Neural progenitor cell (in vitro differentiated cells): ENCODE results near the gene G0S2. TPM values are rescaled to one million over a fixed set of nuclear protein-coding genes. Genes with fewer than 3 reads are reported as not detected.

ENCODE experiments used
- DNase-seq: peaks from one replicate; pipeline ENCODE4 v3.0.0-alpha.2; 2016; ENCODE audit warnings: low spot score
- H2AFZ ChIP-seq: fragments of 200-600 bp; sonication (generic); replicated peaks from 2 replicates; pipeline ENCODE4 v1.6.1; 2016; ENCODE audit warnings: antibody characterized with exemption
- H3F3A ChIP-seq: fragments of 200-600 bp; sonication (generic); 2 replicates; pipeline ENCODE4 v1.6.1; 2016; ENCODE audit warnings: antibody characterized with exemption, low read depth
- H3K27ac ChIP-seq: fragments of 200-600 bp; sonication (generic); 2 replicates; pipeline ENCODE4 v1.5.1; 2016; ENCODE audit warnings: mild to moderate bottlenecking
- H3K27me3 ChIP-seq: fragments of 200-600 bp; sonication (generic); 2 replicates; pipeline ENCODE4 v1.6.1; 2016; ENCODE audit warnings: mild to moderate bottlenecking, moderate library complexity
- H3K36me3 ChIP-seq: fragments of 200-600 bp; sonication (generic); 2 replicates; pipeline ENCODE4 v1.5.1; 2016
- H3K4me1 ChIP-seq: fragments of 200-600 bp; sonication (generic); 2 replicates; pipeline ENCODE4 v1.6.1; 2016; ENCODE audit warnings: mixed run types
- H3K4me2 ChIP-seq: fragments of 200-600 bp; sonication (generic); 2 replicates; pipeline ENCODE4 v1.6.1; 2016
- H3K4me3 ChIP-seq: fragments of 200-600 bp; sonication (generic); 2 replicates; pipeline ENCODE4 v1.5.1; 2016
- H3K79me2 ChIP-seq: fragments of 200-600 bp; sonication (generic); 2 replicates; pipeline ENCODE4 v1.6.1; 2016; ENCODE audit warnings: low read depth
- H3K9ac ChIP-seq: fragments of 200-600 bp; sonication (generic); 2 replicates; pipeline ENCODE4 v1.6.1; 2016
- H3K9me3 ChIP-seq: fragments of 200-600 bp; sonication (generic); 2 replicates; pipeline ENCODE4 v1.5.1; 2016; ENCODE audit warnings: low read depth
- H4K20me1 ChIP-seq: fragments of 200-600 bp; sonication (generic); 2 replicates; pipeline ENCODE4 v1.6.1; 2016; ENCODE audit warnings: low read depth
- H3K27ac Mint-ChIP-seq: 3 replicates; pipeline ENCODE4 v1.8.0; 2021; ENCODE audit warnings: mixed read lengths
- H3K27me3 Mint-ChIP-seq: 2 replicates; pipeline ENCODE4 v1.8.0; 2022; ENCODE audit warnings: low read depth, mild to moderate bottlenecking, inconsistent platforms, moderate library complexity, mixed read lengths; ENCODE audit not compliant: insufficient read depth
- H3K36me3 Mint-ChIP-seq: 3 replicates; pipeline ENCODE4 v1.8.0; 2021; ENCODE audit warnings: mixed read lengths
- H3K4me1 Mint-ChIP-seq: 3 replicates; pipeline ENCODE4 v1.8.0; 2021; ENCODE audit warnings: mixed read lengths
- H3K4me3 Mint-ChIP-seq: 3 replicates; pipeline ENCODE4 v1.8.0; 2021; ENCODE audit warnings: mild to moderate bottlenecking, moderate library complexity, mixed read lengths
- H3K9me3 Mint-ChIP-seq: 3 replicates; pipeline ENCODE4 v1.8.0; 2020; ENCODE audit warnings: mixed read lengths
- CTCF ChIP-seq: fragments of 200-600 bp; sonication (generic); IDR thresholded peaks from 2 replicates; pipeline ENCODE4 v1.5.1; 2017; ENCODE audit warnings: antibody characterized with exemption, mild to moderate bottlenecking
- EZH2 ChIP-seq: fragments of 200-600 bp; sonication (generic); IDR thresholded peaks from 2 replicates; pipeline ENCODE4 v1.6.1; 2017; ENCODE audit warnings: antibody characterized with exemption, mild to moderate bottlenecking, moderate library complexity
- EZH2phosphoT487 ChIP-seq: fragments of 200-600 bp; sonication (generic); IDR thresholded peaks from 2 replicates; pipeline ENCODE4 v1.6.1; 2017; ENCODE audit warnings: antibody characterized with exemption
- total RNA-seq: library from RNA; depleted of rRNA; stranded (reverse); fragments of >200 nt; gene quantifications from 2 replicates; pipeline ENCODE4 v1.2.3, GENCODE V29; 2015; ENCODE audit warnings: low replicate concordance

G0S2 gene
- total RNA-seq, 1 donor from 2014 or later, result not detected

GRCh38 chr1:209634005-209634737 lies 41.0 kb upstream of the G0S2 start:
- DNase-seq, result no peak
- Histone ChIP-seq H3F3A (no peaks in the 10 kb centered on the region), H3K79me2 (no peaks in the 10 kb centered on the region), H3K27ac (no peak overlapping the region), H3K9me3 (no peaks in the 10 kb centered on the region), H3K4me3 (no peak overlapping the region), H3K36me3 (no peaks in the 10 kb centered on the region), H3K4me1 (no peaks in the 10 kb centered on the region), H3K27me3 (no peaks in the 10 kb centered on the region), H3K9ac (no peak overlapping the region), H4K20me1 (no peaks in the 10 kb centered on the region), H2AFZ (no peak overlapping the region), H3K4me2 (no peak overlapping the region)
- Mint-ChIP-seq H3K36me3 (no peaks in the 10 kb centered on the region), H3K4me3 (no peak overlapping the region), H3K27ac (no peak overlapping the region), H3K27me3 (peaks cover 5% of the 10 kb centered on the region), H3K9me3 (no peaks in the 10 kb centered on the region), H3K4me1 (peaks cover 5% of the 10 kb centered on the region)
- TF ChIP-seq EZH2 (no peak), EZH2phosphoT487 (no peak), CTCF (no peak)

- Mint-ChIP-seq H3K36me3 (no peaks in the 10 kb centered on the region), H3K4me3 (no peak overlapping the region), H3K27ac (no peak overlapping the region), H3K4me1 (peaks cover 5% of the 10 kb centered on the region), H3K27me3 (peaks cover 5% of the 10 kb centered on the region), H3K9me3 (no peaks in the 10 kb centered on the region)
- no peak for DNase-seq
- Histone ChIP-seq H3F3A (no peaks in the 10 kb centered on the region), H3K9ac (no peak overlapping the region), H3K4me3 (no peak overlapping the region), H4K20me1 (no peaks in the 10 kb centered on the region), H3K4me1 (no peaks in the 10 kb centered on the region), H3K79me2 (no peaks in the 10 kb centered on the region), H3K36me3 (no peaks in the 10 kb centered on the region), H2AFZ (no peak overlapping the region), H3K27ac (no peak overlapping the region), H3K27me3 (no peaks in the 10 kb centered on the region), H3K4me2 (no peak overlapping the region), H3K9me3 (no peaks in the 10 kb centered on the region)
- TF ChIP-seq EZH2, result no peak
- no peak for TF ChIP-seq CTCF
- TF ChIP-seq EZH2phosphoT487, result no peak
These were observed 39.4 kb upstream of the G0S2 start for GRCh38 chr1:209635850-209636249.

- Histone ChIP-seq H3K79me2 (no peaks in the 10 kb centered on the region), H3F3A (no peaks in the 10 kb centered on the region), H3K9me3 (no peaks in the 10 kb centered on the region), H3K36me3 (no peaks in the 10 kb centered on the region), H3K4me2 (no peak overlapping the region), H3K4me1 (no peaks in the 10 kb centered on the region), H2AFZ (no peak overlapping the region), H3K27me3 (no peaks in the 10 kb centered on the region), H4K20me1 (no peaks in the 10 kb centered on the region), H3K4me3 (no peak overlapping the region), H3K27ac (no peak overlapping the region), H3K9ac (no peak overlapping the region)
- H3K4me1 Mint-ChIP-seq, result peaks cover 12% of the 10 kb centered on the region
- H3K27ac Mint-ChIP-seq, result no peak overlapping the region
- no peak for DNase-seq
- no peak overlapping the region for H3K4me3 Mint-ChIP-seq
- H3K36me3 Mint-ChIP-seq, result no peaks in the 10 kb centered on the region
- TF ChIP-seq CTCF, result no peak
- TF ChIP-seq EZH2, result no peak
- no peak for TF ChIP-seq EZH2phosphoT487
- peaks cover 3% of the 10 kb centered on the region for H3K27me3 Mint-ChIP-seq
- no peaks in the 10 kb centered on the region for H3K9me3 Mint-ChIP-seq
These were observed 33.4 kb upstream of the G0S2 start for GRCh38 chr1:209641832-209642172.
